GM19043 (cell line): ENCODE data around the gene SPOCD1.

Source experiments
- ATAC-seq: cut with Tn5 transposase; IDR thresholded peaks from one replicate; pipeline ENCODE4 v1.9.1; 2021; ENCODE audit warnings: low read depth; ENCODE audit not compliant: unreplicated experiment

SPOCD1 gene

DNA sequence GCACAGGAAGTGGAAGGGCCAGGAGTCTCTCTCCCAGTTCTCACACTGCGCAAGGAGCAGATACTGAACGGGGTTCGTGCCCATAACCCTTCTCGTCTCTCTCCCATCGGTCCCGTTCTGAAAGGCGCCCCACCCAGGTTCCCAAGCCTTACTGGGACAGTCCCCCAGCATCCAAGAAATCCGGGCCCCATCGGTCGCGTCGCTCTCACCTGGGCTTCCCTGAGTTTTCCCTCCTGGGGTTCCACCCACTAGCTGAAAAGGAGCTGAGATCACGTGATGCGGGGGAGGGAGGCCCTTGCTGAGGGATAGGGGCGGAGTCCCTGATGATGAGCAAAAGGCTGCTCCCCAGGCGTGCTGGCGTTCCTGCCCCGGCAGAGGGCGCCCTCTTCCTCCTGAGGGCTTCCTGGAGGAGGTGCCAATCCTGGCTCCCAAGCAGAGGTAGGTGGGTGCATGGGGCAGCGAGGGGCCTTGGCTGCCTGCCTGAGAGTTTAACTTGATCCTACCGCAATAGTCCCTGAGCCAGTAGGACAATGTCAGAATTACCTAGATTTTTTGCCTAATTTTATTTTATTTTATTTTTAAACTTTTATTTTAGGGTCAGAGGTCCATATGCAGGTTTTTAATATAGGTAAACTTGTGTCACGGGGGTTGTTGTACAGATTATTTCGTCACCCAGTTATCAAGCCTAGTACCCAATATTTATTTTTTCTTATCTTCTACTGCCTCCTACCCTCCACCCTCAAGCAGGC lies at the start of gene SPOCD1:
TSS of gene SPOCD1 (minus strand) at position 271 of the 749 bp plus-strand sequence. CDS start 689 bp downstream, outside the sequence.
- no peak for ATAC-seq

DNA sequence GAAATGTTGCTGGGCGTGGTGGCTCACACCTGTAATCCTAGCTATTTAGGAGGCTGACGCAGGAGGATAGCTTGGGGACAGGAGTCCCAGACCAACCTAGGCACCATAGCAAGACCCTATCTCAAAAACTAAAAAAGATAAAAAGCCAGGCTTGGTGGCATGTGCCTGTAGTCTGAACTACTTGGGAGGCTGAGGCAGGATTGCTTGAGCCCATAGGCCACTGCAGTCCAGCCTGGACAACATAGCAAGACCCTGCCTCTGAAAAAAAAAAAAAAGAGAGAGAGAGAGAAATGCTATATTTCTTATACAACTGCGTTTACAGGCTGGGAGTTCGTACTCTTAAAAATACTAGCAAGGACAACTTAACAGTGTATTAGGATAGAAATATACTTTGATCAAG lies 46.2 kb upstream of the SPOCD1 start:
- no peak for ATAC-seq

DNA sequence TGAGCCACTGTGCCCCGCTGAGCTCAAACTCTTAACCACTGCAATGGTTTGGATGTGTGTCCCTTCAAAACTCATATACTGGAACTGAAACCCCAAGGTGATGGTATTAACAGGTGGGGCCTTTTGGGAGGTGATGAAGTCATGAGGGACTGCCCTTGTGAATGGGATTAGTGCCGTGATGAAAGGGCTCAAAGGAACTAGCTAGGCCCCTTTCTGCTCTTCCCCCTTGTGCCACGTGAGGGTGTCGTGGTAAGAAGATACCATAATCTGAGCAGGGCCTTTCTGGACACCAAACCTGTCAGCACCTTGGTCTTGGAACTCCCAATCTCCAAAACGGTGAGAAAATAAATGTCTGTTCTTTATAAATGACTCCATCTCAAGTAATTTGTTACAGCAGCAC lies 45.5 kb upstream of the SPOCD1 start:
- no peak for ATAC-seq

DNA sequence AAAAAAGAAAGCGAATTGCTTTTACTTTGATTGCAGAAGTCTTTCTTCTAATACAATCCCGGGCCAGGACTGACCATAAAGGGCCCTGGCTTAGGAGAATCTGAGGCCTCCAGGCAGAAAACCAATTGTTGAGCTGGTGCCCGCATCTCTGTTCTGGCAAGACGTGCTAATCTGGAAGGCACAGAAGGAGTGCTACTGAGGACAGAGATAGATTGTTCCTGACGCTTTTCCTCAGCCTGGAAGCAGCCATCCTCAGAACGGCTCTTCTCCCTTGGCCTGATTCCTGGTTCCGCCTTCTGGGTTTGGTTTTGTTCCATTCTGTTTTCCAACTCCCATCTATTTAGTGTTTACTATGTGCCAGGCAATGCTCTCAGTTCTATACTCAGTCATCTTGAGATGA lies 44.8 kb upstream of the SPOCD1 start:
- no peak for ATAC-seq

- ATAC-seq, result no peak
Measured at GRCh38 chr1:31859719-31860118, 43.9 kb upstream of the SPOCD1 start.

DNA sequence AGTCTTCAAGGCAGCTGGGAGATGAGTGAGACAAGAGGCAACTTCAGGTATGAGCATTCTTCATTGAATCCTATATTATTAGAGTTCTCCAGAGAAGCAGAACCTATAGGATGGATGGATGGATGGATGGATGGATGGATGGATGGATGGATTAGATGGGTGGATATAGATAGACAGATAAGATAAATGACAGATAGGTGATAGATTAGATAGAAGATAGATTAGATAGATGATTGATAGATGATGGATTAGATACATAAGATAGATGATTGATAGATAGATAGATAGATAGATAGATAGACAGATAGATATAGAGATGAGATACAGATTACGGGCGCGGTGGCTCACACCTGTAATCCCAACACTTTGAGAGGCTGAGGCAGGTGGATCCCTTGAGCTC lies 43.2 kb upstream of the SPOCD1 start:
- ATAC-seq, result no peak

DNA sequence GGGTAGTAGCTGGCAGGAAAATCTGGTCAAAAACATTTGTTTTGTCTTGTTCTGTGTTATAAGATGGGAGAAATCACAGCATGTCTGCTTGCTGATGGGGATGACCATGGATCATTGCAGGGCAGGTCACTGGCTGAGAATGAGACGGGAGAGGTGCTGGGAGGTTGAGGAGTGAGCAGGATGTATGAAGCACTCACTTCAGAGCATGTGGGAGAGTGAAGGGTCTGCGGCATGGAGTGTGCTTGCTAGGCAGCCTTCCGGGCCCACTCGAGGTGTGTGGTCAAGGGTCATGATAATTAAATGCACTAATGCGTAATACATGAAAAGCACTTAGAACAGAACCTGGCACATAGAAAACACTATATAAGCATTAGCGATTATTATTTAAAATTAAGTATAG lies 42.0 kb upstream of the SPOCD1 start:
- ATAC-seq, result no peak

DNA sequence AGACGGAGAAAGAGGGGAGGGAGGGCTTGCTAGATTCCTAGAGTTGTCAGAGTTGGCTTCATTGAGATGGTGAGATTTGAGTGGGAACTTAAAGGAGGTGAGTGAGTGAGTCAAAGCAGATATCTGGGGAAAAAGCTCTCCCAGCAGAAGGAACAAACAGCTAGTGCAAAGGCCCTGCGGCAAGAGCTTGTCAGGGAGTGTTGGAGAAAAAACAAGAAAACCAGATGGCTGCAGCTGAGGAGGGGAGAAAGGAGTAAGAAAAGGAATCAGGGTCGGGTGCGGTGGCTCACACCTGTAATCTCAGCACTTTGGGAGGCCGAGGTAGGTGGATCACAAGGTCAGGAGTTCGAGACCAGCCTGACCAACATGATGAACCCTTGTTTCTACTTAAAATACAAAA lies 40.3 kb upstream of the SPOCD1 start:
- ATAC-seq, result no peak

DNA sequence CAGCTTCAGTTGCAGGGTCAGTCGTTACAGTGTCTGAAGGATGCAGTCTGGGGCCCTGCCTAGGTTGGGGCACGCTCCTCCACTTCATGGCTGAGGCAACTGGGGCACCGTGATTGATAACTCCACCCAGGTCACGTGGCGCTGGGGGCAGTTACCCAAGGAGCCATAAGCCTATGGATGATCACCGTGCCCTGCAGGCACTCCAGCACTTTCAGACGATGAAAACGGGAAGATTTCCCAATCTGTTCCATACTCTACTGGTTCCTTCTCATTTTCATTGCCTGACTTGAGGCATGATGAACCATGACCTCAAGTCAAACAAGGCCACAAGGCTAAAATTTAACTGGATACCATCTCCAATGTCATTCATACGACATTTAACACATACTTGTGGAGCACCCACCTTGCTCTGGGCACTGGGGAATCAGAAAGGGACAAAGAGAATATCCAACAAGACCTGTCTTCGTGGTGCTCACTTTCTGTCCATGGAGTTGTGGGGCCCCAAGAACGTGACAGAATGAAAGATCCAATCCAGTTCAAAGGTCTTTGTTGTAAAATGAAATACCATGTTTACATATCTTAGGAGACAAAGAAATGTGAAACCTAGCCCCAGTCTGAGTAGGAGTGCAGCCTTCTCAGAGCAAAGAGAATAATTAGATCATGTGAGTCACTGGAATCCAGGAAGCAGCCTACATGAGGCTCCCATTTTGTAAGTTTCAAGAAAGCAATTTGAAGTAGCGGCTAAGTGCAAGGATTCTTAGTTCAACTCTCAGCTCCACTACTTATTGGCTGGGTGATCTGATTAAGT lies 39.4 kb upstream of the SPOCD1 start:
- ATAC-seq, result no peak

DNA sequence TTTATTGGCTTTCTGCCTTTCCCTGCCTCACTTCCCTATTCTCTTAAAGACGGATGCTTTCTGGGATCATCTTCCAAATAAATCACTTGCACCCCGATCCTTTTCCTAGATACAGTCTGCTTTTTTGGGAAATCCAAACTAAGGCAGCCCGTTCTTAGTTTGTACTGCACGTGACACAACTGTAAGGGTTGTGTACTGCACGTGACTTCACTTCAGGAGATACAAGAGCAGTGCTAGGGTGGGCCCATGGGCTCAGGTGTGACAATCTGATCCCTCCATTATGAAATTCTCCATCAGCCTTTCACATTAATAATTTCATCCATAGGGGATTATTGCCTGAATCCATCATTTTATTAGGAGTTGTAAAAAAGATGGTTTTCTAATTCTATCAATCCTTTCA lies 33.8 kb upstream of the SPOCD1 start:
- ATAC-seq, result no peak

- ATAC-seq, result no peak
Measured at GRCh38 chr1:31848381-31848897, 32.6 kb upstream of the SPOCD1 start.

GRCh38 chr1:31846484-31846883 lies 30.7 kb upstream of the SPOCD1 start:
- no peak for ATAC-seq

DNA sequence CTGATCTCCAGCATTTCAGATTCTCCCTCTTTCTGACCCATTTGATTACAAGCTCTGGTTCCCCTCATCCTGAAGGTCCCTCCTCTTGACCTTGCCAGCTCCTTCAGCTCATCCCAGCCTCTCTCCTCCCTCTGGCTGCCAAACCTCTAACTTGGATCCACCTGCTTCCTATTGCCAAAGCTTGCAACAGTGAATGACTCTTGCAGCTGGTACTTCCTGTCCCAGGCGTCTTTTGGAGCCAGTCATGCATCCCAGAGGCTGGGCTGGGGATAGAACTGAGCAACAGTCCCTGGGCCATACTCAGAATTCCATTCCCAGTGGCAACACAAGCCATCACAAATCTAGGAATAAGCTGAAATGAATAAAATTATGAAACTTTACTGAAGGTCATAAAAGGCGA lies 27.7 kb upstream of the SPOCD1 start:
- no peak for ATAC-seq

DNA sequence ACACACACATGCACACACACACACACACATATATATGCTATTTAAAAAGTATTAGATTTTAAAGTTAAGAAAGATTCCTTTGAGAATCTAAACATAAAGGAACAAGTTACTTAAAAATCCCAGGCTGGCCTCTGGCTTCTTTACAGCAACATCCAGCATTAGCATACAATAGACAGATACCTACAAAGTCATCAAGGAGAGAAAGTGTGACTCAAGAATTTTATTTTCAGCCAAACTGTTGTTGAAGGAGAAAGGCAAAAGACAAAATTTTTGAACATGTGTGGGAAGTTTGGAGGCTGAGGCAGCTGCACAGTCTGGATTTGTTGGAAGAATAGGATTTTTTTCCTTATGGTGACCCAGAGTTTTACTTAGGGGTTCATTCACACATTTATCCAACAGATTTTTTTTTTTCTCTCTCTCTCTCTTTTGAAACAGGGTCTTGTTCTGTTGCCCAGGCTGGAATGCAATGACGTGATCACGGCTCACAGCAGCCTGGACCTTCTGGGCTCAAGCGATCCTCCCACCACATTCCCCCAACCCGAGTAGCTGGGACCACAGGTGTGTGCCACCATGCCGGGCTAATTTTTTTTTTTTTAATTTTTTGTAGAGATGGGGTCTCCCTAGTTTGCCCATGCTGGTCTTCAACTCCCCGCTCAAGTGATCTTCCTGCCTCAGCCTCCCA lies 24.0 kb upstream of the SPOCD1 start:
- ATAC-seq, result no peak

DNA sequence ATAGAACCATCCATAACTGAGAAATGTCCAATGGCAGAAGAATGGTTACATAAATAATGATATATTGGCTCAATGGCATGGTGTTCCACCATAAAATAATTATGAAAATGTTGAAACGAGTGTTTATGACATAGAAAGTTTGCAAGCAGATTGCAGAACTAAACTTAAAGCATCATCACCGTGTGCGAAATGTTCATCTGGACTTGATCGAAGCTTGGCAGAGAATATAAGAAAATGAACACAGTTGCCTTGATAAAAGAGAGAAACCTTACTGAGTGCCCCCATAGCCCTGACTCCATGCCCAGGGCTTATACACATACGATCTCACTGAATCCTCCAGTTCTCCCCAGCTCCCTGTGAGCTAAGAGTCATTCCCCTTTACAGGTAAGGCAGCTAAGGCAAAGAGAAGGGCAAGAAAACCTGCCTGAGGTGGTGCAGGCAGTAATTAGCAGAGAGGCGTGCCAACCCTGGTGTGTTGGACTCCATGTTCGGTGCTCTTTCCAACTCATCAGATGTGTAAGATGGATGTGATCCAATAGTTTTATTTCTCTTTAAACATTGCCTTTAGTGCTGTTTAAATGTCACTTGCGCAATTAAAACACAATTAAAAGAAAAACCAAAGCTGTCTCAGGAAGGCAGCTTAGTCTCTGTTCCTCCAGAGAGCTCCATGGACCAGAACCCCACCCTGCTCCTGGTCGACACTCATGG lies 21.8 kb upstream of the SPOCD1 start:
- ATAC-seq, result no peak

DNA sequence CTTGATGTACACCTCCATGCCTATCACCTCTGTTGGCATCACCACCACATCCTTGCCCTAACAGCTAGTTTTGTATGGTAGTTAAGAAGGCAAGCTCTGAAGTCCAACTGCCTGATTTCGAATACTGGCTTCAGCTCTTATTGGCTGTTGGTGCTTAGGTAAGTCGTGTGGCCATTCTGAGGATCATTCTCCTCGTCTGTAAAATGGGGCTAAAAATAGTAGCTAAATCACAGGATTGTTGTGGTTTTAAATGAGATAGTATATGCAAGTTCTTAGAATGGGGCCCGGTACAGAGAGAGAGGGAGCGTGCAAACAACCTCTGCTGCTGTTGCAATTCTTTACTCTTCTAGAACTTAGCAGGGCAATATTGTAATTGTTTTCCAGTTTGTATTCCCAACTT lies 20.8 kb upstream of the SPOCD1 start:
- ATAC-seq, result no peak

GRCh38 chr1:31835415-31835814 lies 19.6 kb upstream of the SPOCD1 start:
- ATAC-seq, result no peak

- ATAC-seq, result no peak
Measured at GRCh38 chr1:31834501-31834900, 18.7 kb upstream of the SPOCD1 start.

- no peak for ATAC-seq
Measured at GRCh38 chr1:31831397-31832378, 15.9 kb upstream of the SPOCD1 start.
